H1 (cell line): Measurements from ENCODE around the gene TDRD9.

ENCODE experiments used
- CBX5 ChIP-seq: fragments of 300-800, 300-1000 bp; sonication (generic); IDR thresholded peaks from 2 replicates; pipeline ENCODE4 v1.7.1; 2016; ENCODE audit warnings: antibody characterized with exemption, low read length, low read depth
- CHD1 ChIP-seq: IDR thresholded peaks from 2 replicates; pipeline ENCODE4 v1.6.1; 2012; ENCODE audit warnings: low read depth, low read length, improper control_type of control experiment
- CHD2 ChIP-seq: IDR thresholded peaks from 2 replicates; pipeline ENCODE4 v1.6.1; 2012; ENCODE audit warnings: low read length, improper control_type of control experiment
- JUND ChIP-seq: IDR thresholded peaks from 2 replicates; pipeline ENCODE4 v1.6.1; 2011; ENCODE audit warnings: mild to moderate bottlenecking, improper control_type of control experiment, low read length
- POLR2AphosphoS5 ChIP-seq: IDR thresholded peaks from 2 replicates; pipeline ENCODE4 v1.6.1; 2011; ENCODE audit warnings: low read depth, low read length
- YY1 ChIP-seq: IDR thresholded peaks from 2 replicates; pipeline ENCODE4 v1.6.1; 2011; ENCODE audit warnings: low read depth, mild to moderate bottlenecking, low read length
- TF ChIP-seq, protein P1 (sequence below), 3 experiments: IDR thresholded peaks; 1 replicate in 2 of 3; 2 replicates in 1 of 3; pipeline versions ENCODE4 v1.5.1 to v1.6.1; 2011; ENCODE audit warnings: low read length in 3 of 3, mild to moderate bottlenecking in 3 of 3, inconsistent platforms in 2 of 3, low read depth in 1 of 3, moderate library complexity in 1 of 3; ENCODE audit not compliant: insufficient read depth in 1 of 3; ENCODE audit errors: control extremely low read depth in 1 of 3
- TF ChIP-seq, protein P2 (sequence below): IDR thresholded peaks from 2 replicates; pipeline ENCODE4 v1.6.1; 2012; ENCODE audit warnings: inconsistent platforms

GRCh38 chr14:103960457-103961055, 32.3 kb downstream of the TDRD9 start:
- no peak for TF ChIP-seq YY1
- TF ChIP-seq, protein P1, sequence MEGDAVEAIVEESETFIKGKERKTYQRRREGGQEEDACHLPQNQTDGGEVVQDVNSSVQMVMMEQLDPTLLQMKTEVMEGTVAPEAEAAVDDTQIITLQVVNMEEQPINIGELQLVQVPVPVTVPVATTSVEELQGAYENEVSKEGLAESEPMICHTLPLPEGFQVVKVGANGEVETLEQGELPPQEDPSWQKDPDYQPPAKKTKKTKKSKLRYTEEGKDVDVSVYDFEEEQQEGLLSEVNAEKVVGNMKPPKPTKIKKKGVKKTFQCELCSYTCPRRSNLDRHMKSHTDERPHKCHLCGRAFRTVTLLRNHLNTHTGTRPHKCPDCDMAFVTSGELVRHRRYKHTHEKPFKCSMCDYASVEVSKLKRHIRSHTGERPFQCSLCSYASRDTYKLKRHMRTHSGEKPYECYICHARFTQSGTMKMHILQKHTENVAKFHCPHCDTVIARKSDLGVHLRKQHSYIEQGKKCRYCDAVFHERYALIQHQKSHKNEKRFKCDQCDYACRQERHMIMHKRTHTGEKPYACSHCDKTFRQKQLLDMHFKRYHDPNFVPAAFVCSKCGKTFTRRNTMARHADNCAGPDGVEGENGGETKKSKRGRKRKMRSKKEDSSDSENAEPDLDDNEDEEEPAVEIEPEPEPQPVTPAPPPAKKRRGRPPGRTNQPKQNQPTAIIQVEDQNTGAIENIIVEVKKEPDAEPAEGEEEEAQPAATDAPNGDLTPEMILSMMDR (IDR thresholded peaks at IDR 0.05; ENCODE audit: control extremely low read depth in 1 of 3, insufficient read depth in 1 of 3, low read depth in 1 of 3, low read length in 3 of 3): no peak
- TF ChIP-seq POLR2AphosphoS5: no peak
- no peak for TF ChIP-seq JUND
- no peak for TF ChIP-seq CBX5
- TF ChIP-seq CHD1: no peak
- TF ChIP-seq, protein P2, sequence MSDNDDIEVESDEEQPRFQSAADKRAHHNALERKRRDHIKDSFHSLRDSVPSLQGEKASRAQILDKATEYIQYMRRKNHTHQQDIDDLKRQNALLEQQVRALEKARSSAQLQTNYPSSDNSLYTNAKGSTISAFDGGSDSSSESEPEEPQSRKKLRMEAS: no peak
- no peak for TF ChIP-seq CHD2
